ENCODE results near the gene TEX30.
A peak's percentile ranks its signal among the peaks of the same experiment; 100 is the strongest.

The TEX30 gene

GRCh38 chr13:102779436-102780159 is 6.0 kb upstream of the TEX30 start:
- DNase-seq: no peak

GRCh38 chr13:102777736-102778135 is 4.2 kb upstream of the TEX30 start:
- no peak for DNase-seq

GRCh38 chr13:102776271-102776670 is 2.7 kb upstream of the TEX30 start:
- DNase-seq: no peak

GRCh38 chr13:102774591-102775520 is 1.3 kb upstream of the TEX30 start:
- DNase-seq: no peak

- no peak for DNase-seq
Observed at GRCh38 chr13:102774214-102774568, 605 bp upstream of the TEX30 start.

- DNase-seq: no peak
Observed at GRCh38 chr13:102772042-102772425, 1.6 kb downstream of the TEX30 start.

- DNase-seq: no peak
Observed at GRCh38 chr13:102771298-102772041, 2.1 kb downstream of the TEX30 start.

GRCh38 chr13:102770435-102770834 is 3.2 kb downstream of the TEX30 start:
- DNase-seq: no peak

- DNase-seq: no peak
Observed at GRCh38 chr13:102769679-102770078, 3.9 kb downstream of the TEX30 start.

- no peak for DNase-seq
Observed at GRCh38 chr13:102768909-102769308, 4.7 kb downstream of the TEX30 start.

- no peak for DNase-seq
Observed at GRCh38 chr13:102763741-102764140, 9.8 kb downstream of the TEX30 start.

- DNase-seq: no peak
Observed at GRCh38 chr13:102761071-102761470, 12.5 kb downstream of the TEX30 start.

- no peak for DNase-seq
Observed at GRCh38 chr13:102758842-102759241, 14.7 kb downstream of the TEX30 start.

- DNase-seq: no peak
Observed at GRCh38 chr13:102757006-102757405, 16.6 kb downstream of the TEX30 start.

- DNase-seq: no peak
Observed at GRCh38 chr13:102751886-102752285, 21.7 kb downstream of the TEX30 start.

GRCh38 chr13:102742506-102742905 is 31.1 kb downstream of the TEX30 start:
- no peak for DNase-seq

GRCh38 chr13:102742101-102742500 is 31.5 kb downstream of the TEX30 start:
- DNase-seq: no peak

- peak in 1 of 2 donors; percentile 37 for DNase-seq
Observed at GRCh38 chr13:102729560-102730270, 43.9 kb downstream of the TEX30 start.

GRCh38 chr13:102726430-102726829 is 47.2 kb downstream of the TEX30 start:
- DNase-seq: no peak

GRCh38 chr13:102724923-102725322 is 48.7 kb downstream of the TEX30 start:
- no peak for DNase-seq

- DNase-seq: peak in 1 of 2 donors; percentile 16
Observed at GRCh38 chr13:102721800-102722231, 51.8 kb downstream of the TEX30 start.

- no peak for DNase-seq
Observed at GRCh38 chr13:102718746-102719145, 54.8 kb downstream of the TEX30 start.

Data from inflammatory macrophage (primary cell).